ENCODE data around the gene GLTPD2.
A peak's percentile ranks its signal among the peaks of the same experiment; 100 is the strongest.

The GLTPD2 gene

DNA sequence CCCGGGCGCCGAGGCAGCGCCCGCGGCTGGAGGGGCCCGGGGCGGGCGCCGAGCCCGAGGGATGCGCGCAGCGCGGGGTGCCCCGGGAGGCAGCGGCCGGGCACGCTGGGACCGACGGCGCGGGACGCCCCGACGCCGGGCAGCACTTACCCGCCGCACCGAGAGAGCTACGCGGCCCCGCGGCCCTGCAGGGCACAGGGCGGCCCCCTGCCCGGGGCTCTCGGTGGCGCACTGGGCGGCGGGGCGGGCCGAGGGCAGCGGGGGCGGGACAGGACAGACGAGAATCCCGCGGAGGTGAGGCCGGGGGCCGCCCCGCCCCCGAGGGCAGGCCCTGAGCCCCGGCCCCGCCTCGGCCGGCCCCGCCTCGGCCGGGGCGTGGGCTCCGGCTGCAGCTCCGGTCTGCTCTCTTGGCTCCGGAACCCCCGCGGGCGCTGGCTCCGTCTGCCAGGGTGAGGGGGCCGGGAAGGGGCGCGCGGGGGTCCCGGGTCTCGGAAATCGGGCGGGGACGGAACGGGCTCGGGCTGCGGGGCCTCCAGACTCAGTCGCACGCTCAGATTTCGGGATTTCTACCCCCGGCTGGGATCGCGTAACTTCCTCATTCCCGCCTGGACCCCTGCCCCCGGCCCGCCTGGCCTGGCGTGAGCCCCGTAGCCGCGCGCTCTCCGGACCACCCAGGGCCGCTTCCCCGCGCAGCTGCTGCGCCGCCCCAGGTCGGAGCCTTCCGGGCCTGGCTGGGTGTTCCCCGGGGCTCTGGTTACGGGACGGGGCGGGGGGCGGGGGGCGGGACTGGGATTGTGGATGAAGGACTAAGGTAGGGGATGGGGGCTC is 18.2 kb downstream of the GLTPD2 start, which contains the start of gene PLD2:
TSS of gene PLD2 (plus strand) at position 376 of the 828 bp plus-strand sequence. CDS start 621 bp downstream, outside the sequence.
- Histone ChIP-seq H3F3A (ENCODE audit: low read depth) (no peaks in the 10 kb centered on the region), H4K20me1 (ENCODE audit: insufficient read depth, low read length, poor library complexity, severe bottlenecking) (no peaks in the 10 kb centered on the region), H3K9me3 (ENCODE audit: insufficient read depth, low read depth, low read length) (no peaks in the 10 kb centered on the region), H3K4me1 (ENCODE audit: insufficient read depth, low read length, poor library complexity, severe bottlenecking) (peaks cover 4% of the 10 kb centered on the region), H3K79me2 (ENCODE audit: insufficient read depth, low read length) (no peaks in the 10 kb centered on the region), H3K9me2 (replicated peaks; ENCODE audit: low read depth, low read length) (no peaks in the 10 kb centered on the region), H2AFZ (ENCODE audit: low read length) (peak within 1 kb of the TSS; percentile 81), H3K4me2 (ENCODE audit: low read depth, low read length, poor library complexity, severe bottlenecking) (peak within 1 kb of the TSS; percentile 82), H3K36me3 (ENCODE audit: insufficient read depth, low read length) (no peaks in the 10 kb centered on the region), H3K9ac (ENCODE audit: low read depth, low read length, poor library complexity, severe bottlenecking) (peak within 1 kb of the TSS; percentile 58), H3K27me3 (ENCODE audit: insufficient read depth, low read length, poor library complexity, severe bottlenecking) (peaks cover 17% of the 10 kb centered on the region), H3K4me3 (ENCODE audit: low read length, poor library complexity, severe bottlenecking) (peak within 1 kb of the TSS; percentile 72)
- TF ChIP-seq CTCF (conservative IDR thresholded peaks at IDR 0.05; ENCODE audit: low read length): no peak
- TF ChIP-seq EZH2phosphoT487 (IDR thresholded peaks at IDR 0.05; ENCODE audit: borderline replicate concordance): no peak

- H3F3A ChIP-seq (ENCODE audit: low read depth): no peaks in the 10 kb centered on the region
- H4K20me1 ChIP-seq (ENCODE audit: insufficient read depth, low read length, poor library complexity, severe bottlenecking): no peaks in the 10 kb centered on the region
- H3K9me3 ChIP-seq (ENCODE audit: insufficient read depth, low read depth, low read length): no peaks in the 10 kb centered on the region
- no peak overlapping the region for H2AFZ ChIP-seq (ENCODE audit: low read length)
- TF ChIP-seq EZH2phosphoT487 (IDR thresholded peaks at IDR 0.05; ENCODE audit: borderline replicate concordance) (no peak), CTCF (conservative IDR thresholded peaks at IDR 0.05; ENCODE audit: low read length) (no peak)
- no peak overlapping the region for H3K9ac ChIP-seq (ENCODE audit: low read depth, low read length, poor library complexity, severe bottlenecking)
- peaks cover 4% of the 10 kb centered on the region for H3K4me1 ChIP-seq (ENCODE audit: insufficient read depth, low read length, poor library complexity, severe bottlenecking)
- no peaks in the 10 kb centered on the region for H3K36me3 ChIP-seq (ENCODE audit: insufficient read depth, low read length)
- H3K27me3 ChIP-seq (ENCODE audit: insufficient read depth, low read length, poor library complexity, severe bottlenecking): peaks cover 17% of the 10 kb centered on the region
- H3K4me2 ChIP-seq (ENCODE audit: low read depth, low read length, poor library complexity, severe bottlenecking): peak overlapping the region; percentile 82
- H3K4me3 ChIP-seq (ENCODE audit: low read length, poor library complexity, severe bottlenecking): peak overlapping the region; percentile 72
- no peaks in the 10 kb centered on the region for H3K79me2 ChIP-seq (ENCODE audit: insufficient read depth, low read length)
- H3K9me2 ChIP-seq (replicated peaks; ENCODE audit: low read depth, low read length): no peaks in the 10 kb centered on the region
Measured at GRCh38 chr17:4807605-4808377, 19.0 kb downstream of the GLTPD2 start.

GRCh38 chr17:4808378-4808767 is 19.6 kb downstream of the GLTPD2 start:
- H3K79me2 ChIP-seq (ENCODE audit: insufficient read depth, low read length): no peaks in the 10 kb centered on the region
- no peaks in the 10 kb centered on the region for H4K20me1 ChIP-seq (ENCODE audit: insufficient read depth, low read length, poor library complexity, severe bottlenecking)
- no peak overlapping the region for H3K9ac ChIP-seq (ENCODE audit: low read depth, low read length, poor library complexity, severe bottlenecking)
- H2AFZ ChIP-seq (ENCODE audit: low read length): no peak overlapping the region
- no peaks in the 10 kb centered on the region for H3F3A ChIP-seq (ENCODE audit: low read depth)
- no peaks in the 10 kb centered on the region for H3K9me2 ChIP-seq (replicated peaks; ENCODE audit: low read depth, low read length)
- peaks cover 4% of the 10 kb centered on the region for H3K4me1 ChIP-seq (ENCODE audit: insufficient read depth, low read length, poor library complexity, severe bottlenecking)
- no peak overlapping the region for H3K4me2 ChIP-seq (ENCODE audit: low read depth, low read length, poor library complexity, severe bottlenecking)
- TF ChIP-seq EZH2phosphoT487 (IDR thresholded peaks at IDR 0.05; ENCODE audit: borderline replicate concordance): no peak
- no peak for TF ChIP-seq CTCF (conservative IDR thresholded peaks at IDR 0.05; ENCODE audit: low read length)
- no peak overlapping the region for H3K4me3 ChIP-seq (ENCODE audit: low read length, poor library complexity, severe bottlenecking)
- no peaks in the 10 kb centered on the region for H3K9me3 ChIP-seq (ENCODE audit: insufficient read depth, low read depth, low read length)
- H3K36me3 ChIP-seq (ENCODE audit: insufficient read depth, low read length): no peaks in the 10 kb centered on the region
- H3K27me3 ChIP-seq (ENCODE audit: insufficient read depth, low read length, poor library complexity, severe bottlenecking): peaks cover 17% of the 10 kb centered on the region
